HG02588 (cell line): ENCODE data around the gene ST8SIA6.
"Not testable (repeated sequence)": the region's sequence is repeated elsewhere in the genome, so short reads cannot be mapped to it uniquely, and the experiment has no call there.

Experiments used
- ATAC-seq: cut with Tn5 transposase; IDR thresholded peaks from one replicate; pipeline ENCODE4 v1.9.1; 2021; ENCODE audit warnings: mild to moderate bottlenecking, moderate library complexity; ENCODE audit not compliant: unreplicated experiment

Gene ST8SIA6

GRCh38 chr10:17457083-17457482 is 2.7 kb upstream of the ST8SIA6 start:
- ATAC-seq: no peak

- no peak for ATAC-seq
These were observed 1.7 kb upstream of the ST8SIA6 start for GRCh38 chr10:17456032-17456548.

- no peak for ATAC-seq
These were observed 673 bp upstream of the ST8SIA6 start for GRCh38 chr10:17455015-17455520.

GRCh38 chr10:17453373-17454091 is 863 bp downstream of the ST8SIA6 start:
- peak; percentile 36 for ATAC-seq

GRCh38 chr10:17453035-17453372 is 1.4 kb downstream of the ST8SIA6 start:
- ATAC-seq: no peak

- no peak for ATAC-seq
These were observed 2.1 kb downstream of the ST8SIA6 start for GRCh38 chr10:17452060-17452841.

GRCh38 chr10:17450024-17450423 is 4.4 kb downstream of the ST8SIA6 start:
- ATAC-seq: no peak

GRCh38 chr10:17445400-17445998 is 8.9 kb downstream of the ST8SIA6 start:
- no peak for ATAC-seq

GRCh38 chr10:17444388-17444714 is 10.0 kb downstream of the ST8SIA6 start:
- peak; percentile 19 for ATAC-seq

- ATAC-seq: peak; percentile 96
These were observed 10.5 kb downstream of the ST8SIA6 start for GRCh38 chr10:17443707-17444387.

- ATAC-seq: no peak
These were observed 15.8 kb downstream of the ST8SIA6 start for GRCh38 chr10:17438583-17438982.

GRCh38 chr10:17436578-17436977 is 17.8 kb downstream of the ST8SIA6 start:
- ATAC-seq: not testable (repeated sequence)

GRCh38 chr10:17435953-17436352 is 18.4 kb downstream of the ST8SIA6 start:
- no peak for ATAC-seq

- ATAC-seq: no peak
These were observed 19.2 kb downstream of the ST8SIA6 start for GRCh38 chr10:17435187-17435586.

GRCh38 chr10:17432723-17433122 is 21.7 kb downstream of the ST8SIA6 start:
- ATAC-seq: no peak

GRCh38 chr10:17431871-17432311 is 22.5 kb downstream of the ST8SIA6 start:
- ATAC-seq: no peak

GRCh38 chr10:17430647-17431355 is 23.6 kb downstream of the ST8SIA6 start:
- no peak for ATAC-seq

- ATAC-seq: no peak
These were observed 24.9 kb downstream of the ST8SIA6 start for GRCh38 chr10:17429490-17429889.

GRCh38 chr10:17428351-17429097 is 25.9 kb downstream of the ST8SIA6 start:
- no peak for ATAC-seq
